GM18909 (cell line): ENCODE results near the gene ARMC8.

Experiments
- ATAC-seq: cut with Tn5 transposase; IDR thresholded peaks from one replicate; pipeline ENCODE4 v1.9.1; 2021; ENCODE audit warnings: mild to moderate bottlenecking; ENCODE audit not compliant: unreplicated experiment, poor library complexity

Gene ARMC8

DNA sequence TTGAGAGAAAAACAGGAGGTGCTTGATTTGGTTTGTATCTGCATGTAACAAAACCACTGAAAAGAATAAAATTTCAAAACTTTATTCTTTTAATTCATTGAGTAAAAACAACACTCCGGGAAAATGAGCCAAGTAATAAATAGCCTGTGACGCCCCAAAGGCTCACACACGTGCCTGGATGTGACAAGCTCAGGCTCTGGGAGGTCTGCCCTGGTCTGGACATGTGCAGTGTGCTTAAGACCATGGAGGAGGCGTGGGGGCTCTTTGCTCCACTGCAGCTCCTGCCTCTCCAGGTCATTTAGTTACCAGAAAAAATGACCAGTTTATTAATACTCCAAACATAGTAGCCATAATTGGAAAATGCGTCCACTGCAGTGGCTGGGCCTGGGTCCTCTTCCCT is 151.1 kb downstream of the ARMC8 start:
- ATAC-seq, result no peak

DNA sequence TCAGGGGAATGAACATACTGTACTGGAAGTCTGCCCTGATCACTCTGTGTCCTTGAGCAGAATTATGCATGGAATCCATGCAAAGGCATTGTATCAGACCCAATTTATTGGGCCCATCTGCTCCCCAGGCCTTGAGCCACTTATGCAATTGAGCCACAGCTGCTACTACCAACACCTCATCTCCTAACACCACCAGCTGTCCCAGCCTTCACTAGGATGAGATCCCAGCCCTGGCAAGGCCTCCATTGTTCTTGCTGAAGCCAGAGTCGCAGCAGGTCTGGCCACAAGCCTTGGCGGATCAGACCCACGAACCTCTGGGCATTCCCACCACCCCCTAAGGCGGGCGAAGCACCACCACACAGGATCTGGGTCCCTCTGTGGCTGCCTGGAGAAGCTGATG is 151.7 kb downstream of the ARMC8 start:
- no peak for ATAC-seq

DNA sequence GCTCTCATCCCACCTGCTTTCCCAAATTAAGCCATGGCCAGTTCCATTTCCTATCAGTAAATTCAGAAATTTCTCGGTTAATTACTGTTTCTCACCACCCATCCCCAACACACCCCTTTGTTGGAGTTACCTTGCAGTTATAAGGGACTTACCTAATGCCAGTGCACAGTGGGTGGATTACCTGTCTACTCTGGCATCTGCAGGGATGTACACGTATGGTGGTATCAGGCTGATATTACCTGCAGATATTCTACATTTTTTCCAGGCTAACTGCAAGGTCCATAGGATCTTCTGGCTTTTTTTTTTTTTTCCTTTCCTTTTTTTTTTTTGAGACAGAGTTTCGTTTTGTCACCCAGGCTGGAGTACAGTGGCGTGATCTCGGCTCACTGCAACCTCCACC is 153.4 kb downstream of the ARMC8 start:
- no peak for ATAC-seq

DNA sequence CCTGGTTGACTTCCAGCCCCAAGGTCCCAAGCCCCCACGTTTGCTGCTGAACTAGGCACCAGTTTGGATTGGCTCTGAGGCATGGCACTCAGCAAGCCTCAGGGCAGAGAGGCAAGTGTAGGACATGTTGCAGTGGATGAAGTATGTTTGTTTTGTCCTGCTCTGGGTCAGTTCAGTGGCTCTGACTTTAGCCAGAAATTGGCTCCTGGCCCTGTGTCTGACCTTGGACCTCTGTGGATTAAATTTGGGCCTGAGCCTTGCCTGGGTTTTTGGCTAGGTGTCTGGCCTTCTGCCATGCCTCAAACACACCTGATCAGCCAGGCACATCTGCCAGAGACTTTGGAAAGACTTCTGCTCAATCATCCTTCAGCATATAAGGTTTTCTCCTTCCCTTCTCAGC is 157.7 kb downstream of the ARMC8 start:
- ATAC-seq, result no peak
